AML-193 (cell line): Measurements from ENCODE around the gene BAIAP2.
"Not testable (repeated sequence)": the region's sequence is repeated elsewhere in the genome, so short reads cannot be mapped to it uniquely, and the experiment has no call there.

Experiments
- DNase-seq, 2 experiments: peaks; one replicate each; lab custom pipeline; 2025; lab: John Stamatoyannopoulos, UW

Gene BAIAP2

DNA sequence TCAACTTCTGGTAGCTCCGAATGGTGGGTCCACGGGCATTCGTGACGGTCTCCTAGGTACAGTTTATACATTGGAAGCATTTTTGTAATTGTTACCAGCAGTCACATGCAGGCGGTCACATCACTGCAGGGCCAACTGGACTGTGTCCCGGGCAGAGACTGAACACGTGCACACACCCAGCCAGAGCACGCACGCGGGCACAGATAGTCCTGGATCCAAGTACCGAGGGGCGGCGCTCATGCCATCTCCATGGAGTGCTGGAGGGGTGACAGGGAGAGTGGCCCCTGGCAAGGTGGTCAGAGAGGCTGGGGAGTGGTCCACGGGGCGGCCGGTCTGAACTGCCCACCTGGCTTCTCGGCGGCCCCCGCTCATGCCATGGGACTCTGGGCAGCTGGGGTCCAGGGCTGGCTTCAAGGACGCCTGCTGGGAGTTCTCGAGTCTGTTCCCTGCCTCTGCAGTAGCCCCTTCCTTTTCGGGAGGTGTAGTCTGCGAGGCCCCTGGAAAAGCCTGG is 34.2 kb downstream of the BAIAP2 start:
- DNase-seq, result no peak

DNA sequence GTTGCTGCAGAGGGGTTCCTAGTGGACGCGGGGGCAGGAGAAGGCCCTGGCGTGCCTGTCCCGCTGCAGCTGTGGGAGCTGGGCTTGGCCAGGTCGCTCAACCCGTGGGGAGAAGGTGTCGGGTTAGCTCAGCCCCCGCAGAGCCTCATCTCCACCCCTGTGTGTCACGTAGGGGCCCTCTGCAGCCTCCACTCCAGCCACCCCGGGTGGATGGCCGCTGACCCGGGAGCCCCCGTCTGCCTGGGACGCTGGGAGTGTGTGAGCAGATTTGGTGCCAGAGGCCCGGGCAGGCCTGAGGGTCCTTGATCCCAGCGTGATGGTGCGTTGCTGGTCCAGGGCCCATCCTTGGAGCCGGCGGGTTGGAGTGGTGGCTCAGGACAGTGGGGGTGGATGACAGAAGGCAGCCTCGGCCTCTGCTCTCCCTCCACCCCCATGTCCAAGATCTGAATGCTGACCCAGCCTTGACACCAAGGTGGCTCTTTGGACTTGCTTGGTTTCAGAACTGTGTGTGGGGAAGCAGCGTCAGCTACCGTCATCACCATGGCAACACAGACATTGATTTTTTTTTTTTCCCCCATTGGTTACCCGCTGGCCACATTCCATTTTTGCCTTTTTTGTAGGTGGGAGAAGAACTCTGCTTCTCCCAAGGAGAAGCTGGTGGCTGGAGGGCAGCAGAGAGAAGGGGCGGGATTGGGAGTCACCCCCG is 35.7 kb downstream of the BAIAP2 start:
- DNase-seq, result no peak

DNA sequence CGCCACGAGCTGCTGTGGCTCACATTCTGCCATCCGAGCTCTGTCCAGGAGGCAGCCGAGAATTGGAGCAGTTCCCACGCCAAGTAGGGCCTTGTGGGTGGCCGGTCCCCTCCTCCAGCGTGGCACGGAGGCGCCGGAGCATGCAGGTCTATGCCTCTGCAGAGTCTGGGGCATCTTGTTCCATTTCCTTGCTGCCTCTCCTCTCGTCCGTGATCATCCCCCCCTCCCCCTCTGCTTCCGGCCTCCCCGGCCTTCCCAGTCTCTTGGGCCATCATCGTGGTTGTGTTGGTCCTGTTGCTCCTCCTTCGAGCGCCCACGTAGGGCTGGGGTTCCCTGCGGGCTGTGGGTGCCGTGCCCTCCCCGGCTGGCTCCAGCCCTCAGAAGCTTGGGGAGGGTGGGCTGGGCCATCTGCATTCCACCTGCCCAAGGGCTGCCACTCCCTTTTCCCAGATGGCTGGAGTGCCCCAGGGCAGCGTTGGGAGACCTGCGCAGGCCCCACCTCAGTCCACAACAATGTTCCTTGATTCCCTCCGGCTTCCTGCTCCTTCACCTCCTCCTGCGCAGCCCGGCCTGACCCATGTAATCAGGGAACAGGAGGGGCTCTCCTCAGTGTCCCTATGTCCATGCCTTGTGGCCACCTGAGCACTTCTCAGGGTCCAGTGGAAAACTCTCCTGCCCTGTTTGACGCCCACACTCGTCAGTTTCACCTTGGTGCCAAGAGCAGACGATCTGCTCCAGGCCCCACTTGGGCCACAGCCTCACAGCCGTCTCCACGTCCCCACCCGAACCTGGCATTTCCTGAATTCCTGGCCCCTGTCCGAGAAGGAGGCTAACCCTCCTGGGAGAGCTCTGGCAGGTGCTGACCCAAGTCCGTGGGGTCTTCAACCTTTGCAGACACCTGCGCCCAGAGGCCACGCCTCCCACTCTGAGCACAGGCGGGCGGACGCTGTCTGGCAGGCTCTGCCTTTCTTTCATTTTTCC is 37.1 kb downstream of the BAIAP2 start:
- no peak for DNase-seq

DNA sequence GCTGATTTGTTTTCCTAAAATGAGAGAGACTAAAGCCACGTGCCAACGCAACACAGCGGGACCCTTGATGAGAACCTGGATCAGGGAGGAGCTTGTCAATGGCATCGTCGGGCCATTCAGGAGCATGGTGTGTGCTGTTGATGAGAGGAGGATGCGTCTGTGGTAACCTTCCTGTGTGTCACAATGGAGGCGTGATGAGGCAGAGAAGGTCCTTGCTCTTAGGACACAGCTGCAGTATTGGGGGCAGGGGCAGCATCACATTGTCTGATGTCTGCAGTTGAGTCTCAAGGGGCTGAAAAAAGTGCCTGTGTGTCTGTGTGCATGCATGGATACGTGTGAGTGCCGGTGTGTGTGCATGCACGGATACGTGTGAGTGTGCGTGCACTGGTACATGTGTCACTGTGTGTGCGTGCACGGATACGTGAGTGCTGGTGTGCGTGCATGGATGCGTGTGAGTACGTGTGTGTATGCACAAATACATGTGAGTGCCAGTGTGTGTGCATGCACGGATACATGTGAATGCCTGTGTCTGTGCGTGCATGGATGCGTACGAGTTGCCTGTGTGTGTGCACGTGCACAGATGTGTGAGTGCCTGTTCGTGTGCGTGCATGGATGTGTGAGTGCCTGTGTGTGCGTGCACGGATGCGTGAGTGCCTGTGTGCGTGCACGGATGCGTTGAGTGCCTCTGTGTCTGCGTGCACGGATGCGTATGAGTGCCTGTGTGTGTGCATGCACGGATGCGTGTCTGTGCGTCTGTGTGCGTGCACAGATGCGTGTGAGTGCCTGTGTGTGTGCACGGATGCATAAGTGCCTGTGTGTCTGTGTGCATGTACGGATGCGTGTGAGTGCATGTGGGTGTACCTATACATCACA is 39.3 kb downstream of the BAIAP2 start:
- no peak for DNase-seq

DNA sequence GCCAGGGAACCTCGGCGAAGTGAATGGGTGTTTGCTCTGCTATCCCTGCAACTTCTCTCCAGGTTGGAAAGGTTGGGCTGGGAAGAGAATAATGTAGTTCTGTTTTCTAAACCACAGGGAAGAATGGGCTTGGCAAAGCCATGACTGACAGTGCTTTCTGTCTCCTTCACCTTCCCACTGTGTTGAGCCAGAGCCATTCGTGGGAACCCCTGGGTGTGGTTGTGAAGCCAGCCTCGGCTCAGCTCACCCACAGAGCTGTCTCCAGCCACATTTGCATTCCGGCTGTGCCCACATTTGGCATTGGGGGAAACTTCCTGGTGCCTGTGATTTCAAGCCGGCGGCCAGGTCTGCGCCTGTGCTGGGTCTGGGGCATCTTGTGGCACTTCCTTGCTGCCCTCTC is 39.9 kb downstream of the BAIAP2 start:
- DNase-seq, result no peak

DNA sequence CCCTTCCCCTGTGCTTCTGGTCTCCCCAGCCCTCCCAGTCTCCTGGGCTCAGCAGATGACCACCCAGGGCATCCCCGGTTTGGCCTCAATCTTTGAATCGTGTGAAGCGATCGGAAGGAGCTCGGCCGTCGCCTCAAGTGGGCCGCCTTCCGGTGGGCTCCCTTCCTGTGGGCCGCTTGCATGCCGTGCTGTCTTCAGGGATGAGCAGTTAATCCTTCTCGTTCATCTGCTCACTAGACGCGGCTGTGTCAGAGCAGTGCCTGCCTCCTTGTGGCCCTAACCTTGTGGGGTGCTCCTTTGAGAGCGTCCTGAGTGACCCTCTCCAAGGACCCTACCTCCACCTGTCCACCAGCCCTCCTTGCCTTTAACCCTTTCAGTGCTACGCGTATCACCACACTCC is 40.4 kb downstream of the BAIAP2 start:
- DNase-seq, result no peak

GRCh38 chr17:81076141-81076679 is 41.3 kb downstream of the BAIAP2 start:
- no peak for DNase-seq

DNA sequence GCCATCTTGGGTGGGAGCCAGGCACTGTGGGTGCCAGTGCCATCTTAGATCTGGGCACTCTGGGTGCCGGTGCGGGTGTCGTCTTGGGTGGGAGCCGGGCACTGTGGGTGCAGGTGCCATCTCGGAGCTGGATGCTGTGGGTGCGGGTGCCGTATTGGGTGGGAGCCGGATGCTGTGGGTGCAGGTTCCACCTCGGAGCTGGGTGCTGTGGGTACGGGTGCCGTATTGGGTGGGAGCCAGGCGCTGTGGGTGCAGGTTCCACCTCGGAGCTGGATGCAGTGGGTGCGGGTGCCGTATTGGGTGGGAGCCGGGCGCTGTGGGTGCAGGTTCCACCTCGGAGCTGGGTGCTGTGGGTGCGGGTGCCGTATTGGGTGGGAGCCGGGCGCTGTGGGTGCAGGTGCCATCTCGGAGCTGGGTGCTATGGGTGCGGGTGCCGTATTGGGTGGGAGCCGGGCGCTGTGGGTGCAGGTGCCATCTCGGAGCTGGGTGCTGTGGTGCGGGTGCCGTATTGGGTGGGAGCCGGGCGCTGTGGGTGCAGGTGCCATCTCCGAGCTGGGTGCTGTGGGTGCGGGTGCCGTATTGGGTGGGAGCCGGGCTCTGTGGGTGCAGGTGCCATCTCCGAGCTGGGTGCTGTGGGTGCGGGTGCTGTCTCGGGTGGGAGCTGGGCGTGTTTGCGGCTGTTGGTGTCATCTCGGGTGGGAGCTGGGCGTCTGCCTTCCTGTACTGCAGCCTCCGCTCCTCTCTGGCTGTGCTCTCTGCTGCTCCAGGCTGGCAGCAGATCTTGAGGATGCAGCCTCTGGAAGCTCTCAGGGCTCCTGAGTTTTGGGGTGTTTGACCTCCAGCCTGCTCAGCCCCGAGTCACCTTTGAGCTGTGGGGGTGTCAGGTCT is 43.3 kb downstream of the BAIAP2 start:
- DNase-seq, result not testable (repeated sequence)

DNA sequence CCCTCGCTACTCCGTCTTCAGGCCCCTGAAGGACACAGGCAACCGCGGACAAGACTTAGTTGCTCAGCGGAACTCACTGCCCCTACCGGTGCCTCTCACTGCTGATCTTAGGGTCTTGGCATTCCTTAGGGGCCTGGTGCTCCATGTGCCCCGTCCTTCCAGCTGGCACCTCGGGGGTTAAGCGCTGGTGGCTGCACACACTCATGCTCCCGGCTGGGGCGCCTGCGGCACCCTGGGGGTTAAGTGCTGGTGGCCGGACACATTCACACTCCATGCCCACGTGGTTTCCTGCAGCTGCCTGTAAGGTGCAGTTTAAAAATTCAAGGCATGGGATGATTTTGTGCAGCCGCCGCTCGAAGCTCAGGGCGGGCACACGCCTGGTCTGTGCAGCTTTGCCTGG is 45.1 kb downstream of the BAIAP2 start:
- DNase-seq, result no peak

DNA sequence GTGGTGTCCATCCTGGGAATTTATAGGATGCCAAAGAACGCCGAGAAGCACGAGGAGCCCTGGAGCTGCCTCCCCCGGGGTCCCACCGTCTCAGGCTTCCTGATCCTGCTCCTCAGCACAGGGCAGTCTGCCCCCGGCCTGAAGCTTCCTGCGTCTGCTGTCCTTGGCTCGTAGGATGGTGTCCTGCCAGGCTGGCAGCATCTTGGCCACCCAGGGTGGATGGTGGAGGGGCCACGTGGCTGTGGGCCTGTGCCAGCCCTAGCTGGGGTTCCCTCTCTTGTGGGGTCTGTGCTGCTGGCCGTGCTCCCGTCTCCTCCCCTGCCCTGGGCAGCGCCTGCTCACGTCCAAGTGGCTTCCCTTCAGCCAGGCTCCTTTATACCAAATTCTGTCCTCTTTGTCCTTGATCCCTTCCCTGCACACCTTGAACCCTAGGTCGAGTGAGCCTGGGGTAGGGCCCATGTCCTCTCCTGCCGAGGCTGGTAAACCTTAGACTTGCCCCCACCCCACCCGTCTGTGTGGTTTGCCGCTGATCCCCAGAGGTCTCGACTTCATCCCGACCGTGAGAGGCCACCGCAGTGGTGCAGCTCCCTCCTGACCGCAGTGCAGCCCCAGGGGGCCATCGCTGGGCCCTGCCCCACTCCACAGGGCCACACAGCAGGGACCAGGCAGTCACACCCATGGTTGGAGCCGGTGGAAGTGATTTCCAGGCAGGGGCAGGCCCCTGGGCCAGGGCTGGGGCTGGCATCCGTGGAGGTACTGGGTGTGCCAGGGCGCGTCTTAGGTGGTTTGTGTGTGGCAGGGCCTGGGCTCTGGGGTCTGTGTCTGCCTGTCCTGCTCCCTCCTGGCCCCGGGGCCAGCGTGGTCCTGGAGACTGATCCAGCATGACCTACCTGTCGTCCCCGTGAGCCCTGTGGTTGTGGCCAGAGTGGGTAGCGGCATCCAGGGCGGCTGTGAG is 46.5 kb downstream of the BAIAP2 start:
- DNase-seq, result no peak

- no peak for DNase-seq
Measured at GRCh38 chr17:81082177-81083073, 47.5 kb downstream of the BAIAP2 start.

- DNase-seq, result no peak
Measured at GRCh38 chr17:81083125-81083765, 48.3 kb downstream of the BAIAP2 start.

GRCh38 chr17:81084680-81085419 is 49.9 kb downstream of the BAIAP2 start:
- DNase-seq, result no peak

GRCh38 chr17:81085420-81085911 is 50.5 kb downstream of the BAIAP2 start:
- DNase-seq, result no peak

DNA sequence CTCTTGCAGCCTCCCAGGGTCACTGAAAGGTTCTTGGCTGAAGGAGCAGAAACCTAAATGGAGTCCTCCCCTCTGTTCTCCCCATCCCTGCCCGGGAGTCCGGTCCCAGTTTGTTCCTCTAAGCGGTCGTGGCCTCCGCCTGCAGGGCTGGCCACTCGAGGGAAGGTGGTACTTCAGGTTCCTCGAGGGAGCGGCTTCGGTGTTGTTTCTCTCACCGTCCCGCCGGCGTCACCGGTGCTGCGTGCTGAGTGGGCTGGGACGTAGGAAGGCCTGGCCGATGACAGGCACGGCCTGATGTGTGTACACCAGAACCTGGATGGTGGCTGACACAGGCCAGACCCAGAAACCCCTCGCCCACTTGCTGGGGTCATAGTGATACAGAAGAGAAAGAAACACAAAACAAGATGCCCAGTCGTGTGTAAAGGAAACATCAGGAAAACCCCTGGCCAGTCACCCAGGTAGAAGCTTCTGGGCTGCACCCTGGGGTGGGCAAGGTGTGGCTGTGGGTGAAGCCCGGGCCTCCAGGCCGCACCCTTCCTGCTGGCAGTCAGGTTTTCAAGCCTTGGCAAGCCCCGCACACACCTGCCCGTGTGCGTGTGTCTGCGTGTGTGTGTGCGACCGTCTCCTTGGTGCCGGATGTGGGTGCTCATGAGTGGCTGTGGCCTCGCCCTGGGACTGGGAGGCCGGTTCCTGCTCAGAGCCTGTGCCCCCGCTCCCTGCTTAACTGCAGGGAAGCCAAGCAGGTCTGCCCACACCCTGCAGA is 52.0 kb downstream of the BAIAP2 start:
- no peak for DNase-seq
